Measurements from ENCODE around the gene RARS2.
A peak's percentile ranks its signal among the peaks of the same experiment; 100 is the strongest.

The RARS2 gene

GRCh38 chr6:87484491-87484890 lies 105.3 kb downstream of the RARS2 start:
- Histone ChIP-seq H3K27me3 (no peaks in the 10 kb centered on the region), H3K27ac (no peak overlapping the region), H3K4me1 (ENCODE audit: control insufficient read depth in 1 of 2, insufficient read depth in 1 of 2, low read depth in 1 of 2, low read length in 1 of 2) (peaks cover 16 to 21% of the 10 kb centered on the region in 2 experiments), H3K36me3 (no peaks in the 10 kb centered on the region), H3K4me3 (ENCODE audit: low read depth in 1 of 2, low read length in 1 of 2) (no peak overlapping the region), H3K9me3 (no peaks in the 10 kb centered on the region)
- no peak for TF ChIP-seq CTCF (IDR thresholded peaks at IDR 0.05)

- Histone ChIP-seq H3K9me3 (no peaks in the 10 kb centered on the region), H3K4me3 (ENCODE audit: low read depth in 1 of 2, low read length in 1 of 2) (no peak overlapping the region), H3K4me1 (ENCODE audit: control insufficient read depth in 1 of 2, insufficient read depth in 1 of 2, low read depth in 1 of 2, low read length in 1 of 2) (peaks cover 16 to 21% of the 10 kb centered on the region in 2 experiments), H3K27ac (peak overlapping the region; percentile 67), H3K36me3 (no peaks in the 10 kb centered on the region), H3K27me3 (no peaks in the 10 kb centered on the region)
- TF ChIP-seq CTCF (IDR thresholded peaks at IDR 0.05), result no peak
These were observed 105.9 kb downstream of the RARS2 start for GRCh38 chr6:87483929-87484328.

- peaks cover 16 to 24% of the 10 kb centered on the region in 2 experiments for H3K4me1 ChIP-seq (ENCODE audit: control insufficient read depth in 1 of 2, insufficient read depth in 1 of 2, low read depth in 1 of 2, low read length in 1 of 2)
- peak overlapping the region; percentile 67 for H3K27ac ChIP-seq
- H3K4me3 ChIP-seq (ENCODE audit: low read depth in 1 of 2, low read length in 1 of 2), result peak overlapping the region in 1 of 2 experiments; percentile 18
- no peak for TF ChIP-seq CTCF (IDR thresholded peaks at IDR 0.05)
- no peaks in the 10 kb centered on the region for H3K9me3 ChIP-seq
- H3K27me3 ChIP-seq, result no peaks in the 10 kb centered on the region
- peaks cover 3% of the 10 kb centered on the region for H3K36me3 ChIP-seq
These were observed 107.4 kb downstream of the RARS2 start for GRCh38 chr6:87482366-87482765.

GRCh38 chr6:87481931-87482330 lies 107.9 kb downstream of the RARS2 start:
- Histone ChIP-seq H3K4me3 (ENCODE audit: low read depth in 1 of 2, low read length in 1 of 2) (peak overlapping the region in 1 of 2 experiments; percentile 18), H3K4me1 (ENCODE audit: control insufficient read depth in 1 of 2, insufficient read depth in 1 of 2, low read depth in 1 of 2, low read length in 1 of 2) (peaks cover 16 to 24% of the 10 kb centered on the region in 2 experiments), H3K9me3 (no peaks in the 10 kb centered on the region), H3K36me3 (peaks cover 7% of the 10 kb centered on the region), H3K27me3 (no peaks in the 10 kb centered on the region), H3K27ac (peak overlapping the region; percentile 67)
- TF ChIP-seq CTCF (IDR thresholded peaks at IDR 0.05), result no peak

- TF ChIP-seq CTCF (IDR thresholded peaks at IDR 0.05), result no peak
- Histone ChIP-seq H3K27ac (peak overlapping the region; percentile 84), H3K27me3 (peaks cover 5% of the 10 kb centered on the region), H3K9me3 (no peaks in the 10 kb centered on the region), H3K4me1 (ENCODE audit: control insufficient read depth in 1 of 2, insufficient read depth in 1 of 2, low read depth in 1 of 2, low read length in 1 of 2) (peaks cover 23 to 26% of the 10 kb centered on the region in 2 experiments), H3K4me3 (ENCODE audit: low read depth in 1 of 2, low read length in 1 of 2) (peak overlapping the region; percentile 75 to 77), H3K36me3 (peaks cover 7% of the 10 kb centered on the region)
These were observed 116.3 kb downstream of the RARS2 start for GRCh38 chr6:87473419-87473903.

Measured in neutrophil (primary cell).